ENCODE results near the gene TNIK.

GRCh38 chr3:171039674-171040073 lies 420.5 kb downstream of the TNIK start:
- TF ChIP-seq, protein P1, sequence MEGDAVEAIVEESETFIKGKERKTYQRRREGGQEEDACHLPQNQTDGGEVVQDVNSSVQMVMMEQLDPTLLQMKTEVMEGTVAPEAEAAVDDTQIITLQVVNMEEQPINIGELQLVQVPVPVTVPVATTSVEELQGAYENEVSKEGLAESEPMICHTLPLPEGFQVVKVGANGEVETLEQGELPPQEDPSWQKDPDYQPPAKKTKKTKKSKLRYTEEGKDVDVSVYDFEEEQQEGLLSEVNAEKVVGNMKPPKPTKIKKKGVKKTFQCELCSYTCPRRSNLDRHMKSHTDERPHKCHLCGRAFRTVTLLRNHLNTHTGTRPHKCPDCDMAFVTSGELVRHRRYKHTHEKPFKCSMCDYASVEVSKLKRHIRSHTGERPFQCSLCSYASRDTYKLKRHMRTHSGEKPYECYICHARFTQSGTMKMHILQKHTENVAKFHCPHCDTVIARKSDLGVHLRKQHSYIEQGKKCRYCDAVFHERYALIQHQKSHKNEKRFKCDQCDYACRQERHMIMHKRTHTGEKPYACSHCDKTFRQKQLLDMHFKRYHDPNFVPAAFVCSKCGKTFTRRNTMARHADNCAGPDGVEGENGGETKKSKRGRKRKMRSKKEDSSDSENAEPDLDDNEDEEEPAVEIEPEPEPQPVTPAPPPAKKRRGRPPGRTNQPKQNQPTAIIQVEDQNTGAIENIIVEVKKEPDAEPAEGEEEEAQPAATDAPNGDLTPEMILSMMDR (IDR thresholded peaks at IDR 0.05): no peak
- no peak for TF ChIP-seq POLR2AphosphoS5 (IDR thresholded peaks at IDR 0.05)

Data from prostate gland (tissue), 2 donors.